LHCN-M2 (cell line): ENCODE data around the gene NTM. TPM values are rescaled to one million over a fixed set of nuclear protein-coding genes. Genes with fewer than 3 reads are reported as not detected.
A peak's percentile ranks its signal among the peaks of the same experiment; 100 is the strongest.

Source experiments
- DNase-seq: peaks from one replicate; pipeline ENCODE4 v3.0.0-alpha.2; 2012; ENCODE audit warnings: low read depth
- total RNA-seq: library from RNA; depleted of rRNA; stranded (reverse); fragments of >200 nt; gene quantifications from 2 replicates; pipeline ENCODE4 v1.2.3, GENCODE V29; 2014

The NTM gene
- total RNA-seq, 1 experiment from 2014 or later: 45.6 TPM

- DNase-seq: no peak
Observed at GRCh38 chr11:131766637-131767036, 396.2 kb downstream of the NTM start.

- peak; percentile 33 for DNase-seq
Observed at GRCh38 chr11:131767421-131767820, 397.0 kb downstream of the NTM start.

GRCh38 chr11:131770801-131771200 lies 400.4 kb downstream of the NTM start:
- peak; percentile 25 for DNase-seq

- DNase-seq: no peak
Observed at GRCh38 chr11:131771471-131771870, 401.1 kb downstream of the NTM start.

GRCh38 chr11:131773626-131774025 lies 403.2 kb downstream of the NTM start:
- DNase-seq: no peak

DNA sequence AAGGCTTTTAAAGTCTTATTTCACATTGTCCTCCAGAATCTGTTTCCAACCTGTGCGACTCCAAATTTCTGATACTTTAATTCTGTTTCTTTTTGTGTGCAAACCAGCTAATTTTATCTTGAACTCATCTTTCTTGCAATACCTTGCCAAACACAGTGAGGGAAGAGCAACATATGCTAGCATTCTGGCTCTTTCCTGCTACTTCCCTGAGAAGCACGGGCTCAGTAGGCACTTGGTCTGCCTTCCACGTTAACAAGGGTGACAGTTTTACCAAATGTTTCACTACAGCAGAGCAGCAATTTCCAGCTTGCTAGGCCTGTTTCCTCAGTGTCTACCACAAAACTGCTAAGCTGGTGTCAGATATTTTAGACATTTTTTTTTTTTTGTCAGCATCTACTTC lies 405.8 kb downstream of the NTM start:
- DNase-seq: no peak

DNA sequence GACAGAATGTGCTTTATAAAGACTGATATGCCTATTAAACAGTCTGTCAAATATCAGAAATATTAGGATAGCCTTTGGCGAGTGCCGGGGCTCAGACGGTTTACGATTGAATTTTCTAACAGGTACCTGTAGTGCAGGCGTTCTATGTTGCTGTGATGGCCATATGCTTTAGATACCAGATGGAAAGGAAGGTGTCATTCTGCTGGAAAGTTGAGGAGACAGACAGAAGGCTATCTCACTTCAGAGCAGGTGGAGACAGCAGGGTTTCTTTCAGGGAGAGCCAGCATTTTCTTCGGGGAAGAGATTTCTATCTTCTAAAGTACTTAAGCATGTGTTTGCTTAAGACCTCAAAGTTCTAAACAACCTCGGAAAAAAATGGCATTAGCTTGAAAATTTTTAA lies 415.4 kb downstream of the NTM start:
- DNase-seq: no peak

DNA sequence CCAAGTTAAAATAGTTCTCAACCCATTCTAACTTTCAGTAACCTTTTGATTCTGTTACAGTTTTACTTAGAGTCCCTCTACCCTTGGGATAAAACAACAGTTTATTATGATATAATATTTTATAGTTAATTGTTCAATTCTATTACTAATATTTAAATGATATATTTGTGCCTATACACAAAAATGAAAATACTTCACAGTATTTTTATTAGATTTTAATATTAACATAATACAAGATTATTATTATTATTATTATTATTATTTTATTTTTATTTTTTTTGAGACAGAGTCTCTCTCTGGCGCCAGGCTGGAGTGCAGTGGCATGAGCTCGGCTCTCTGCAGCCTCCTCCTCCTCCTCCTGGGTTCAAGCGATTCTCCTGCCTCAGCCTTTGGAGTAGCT lies 416.7 kb downstream of the NTM start:
- DNase-seq: no peak

- DNase-seq: peak; percentile 14
Observed at GRCh38 chr11:131790586-131790985, 420.2 kb downstream of the NTM start.

- DNase-seq: no peak
Observed at GRCh38 chr11:131792243-131792642, 421.8 kb downstream of the NTM start.

- no peak for DNase-seq
Observed at GRCh38 chr11:131796089-131796488, 425.7 kb downstream of the NTM start.

DNA sequence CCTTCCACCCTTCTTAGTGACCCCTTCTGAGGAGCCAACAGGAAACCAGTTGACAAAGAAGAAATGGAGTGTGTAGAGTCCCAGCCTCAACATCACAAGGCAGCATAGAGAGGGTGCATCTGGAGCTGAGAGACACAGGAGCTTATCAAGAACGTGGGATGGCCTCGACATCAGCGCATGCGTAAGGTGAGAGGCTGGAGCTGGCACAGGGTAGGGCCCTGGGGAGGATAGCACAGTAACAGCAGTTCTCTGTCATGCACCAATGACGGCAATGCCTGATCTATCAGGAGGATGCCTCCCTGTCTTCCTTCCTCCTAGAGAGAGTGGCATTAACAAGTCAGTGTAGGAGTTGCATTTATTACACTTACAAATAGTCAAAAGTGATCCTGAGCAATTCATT lies 426.1 kb downstream of the NTM start:
- DNase-seq: no peak

DNA sequence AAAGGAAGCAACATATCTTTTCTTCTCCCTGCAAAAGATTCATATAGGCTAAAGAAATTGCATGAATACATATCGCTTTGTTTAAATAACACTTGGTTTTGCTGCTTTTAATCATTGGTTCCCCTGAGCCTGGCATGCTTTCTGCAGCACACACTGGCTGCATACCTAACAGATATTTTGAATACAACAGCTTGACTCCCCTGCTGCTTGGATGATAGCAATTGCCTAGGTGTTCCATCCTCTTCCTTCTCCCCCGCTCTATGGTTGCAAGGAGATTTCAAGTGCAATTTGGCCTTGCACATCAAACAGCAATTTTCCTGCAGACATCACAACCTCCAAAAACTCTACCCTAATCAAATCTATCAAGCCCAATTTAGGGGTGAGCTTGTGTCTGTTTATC lies 430.0 kb downstream of the NTM start:
- no peak for DNase-seq

- no peak for DNase-seq
Observed at GRCh38 chr11:131802440-131803115, 432.2 kb downstream of the NTM start.

DNA sequence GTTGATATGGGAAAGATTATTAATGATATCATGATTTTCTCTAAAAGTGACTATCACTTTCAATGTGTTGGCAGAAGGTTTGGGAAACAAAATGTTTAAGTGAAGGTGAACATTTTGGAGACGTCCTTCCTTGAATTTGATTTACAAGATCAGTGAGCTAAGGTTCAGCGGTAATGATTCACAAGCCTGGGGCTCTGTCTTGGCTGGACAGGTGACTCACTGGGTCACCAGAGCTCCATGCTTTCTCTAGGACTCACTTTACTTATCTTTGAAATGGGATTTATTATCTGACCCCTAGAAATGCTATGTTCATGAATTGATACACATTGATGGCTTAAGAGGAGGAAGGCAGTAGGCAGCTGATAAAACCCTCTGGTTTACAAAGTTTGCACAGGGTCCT lies 437.5 kb downstream of the NTM start:
- DNase-seq: no peak

GRCh38 chr11:131808470-131808869 lies 438.1 kb downstream of the NTM start:
- no peak for DNase-seq

DNA sequence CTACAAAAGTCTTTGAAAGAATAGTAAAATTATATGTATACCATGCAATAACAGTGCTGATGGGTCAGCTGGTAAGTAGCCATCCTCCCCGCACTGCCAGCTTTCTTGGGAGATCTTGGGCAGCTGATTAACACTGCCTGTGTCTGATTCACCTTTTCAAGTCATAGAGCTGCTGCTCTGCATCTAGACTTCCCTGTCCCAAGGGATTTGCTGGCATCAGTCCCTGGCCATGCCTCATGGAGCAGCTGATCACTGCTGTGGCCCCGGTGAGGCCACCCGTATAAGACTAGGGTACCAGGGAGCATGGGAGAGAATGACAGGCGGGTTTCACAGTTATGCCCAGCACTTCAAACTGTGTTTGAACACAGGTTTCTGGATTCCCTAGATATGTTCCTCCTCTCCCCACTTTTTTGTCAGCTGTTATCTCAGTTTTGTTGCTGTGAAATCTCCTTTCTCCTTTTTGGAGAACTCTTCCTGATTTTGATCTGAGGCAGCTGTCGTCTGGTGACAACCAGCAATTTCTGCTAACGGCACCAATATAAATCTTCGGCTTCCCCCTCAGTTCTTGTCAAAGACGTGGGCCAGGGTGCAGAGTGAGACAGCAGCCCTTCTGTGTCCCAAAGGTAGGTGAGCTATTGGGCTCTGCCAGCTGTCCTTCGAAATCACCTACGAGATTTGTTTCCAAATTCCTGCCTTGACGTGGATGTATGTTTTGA lies 438.9 kb downstream of the NTM start:
- peak; percentile 53 for DNase-seq

DNA sequence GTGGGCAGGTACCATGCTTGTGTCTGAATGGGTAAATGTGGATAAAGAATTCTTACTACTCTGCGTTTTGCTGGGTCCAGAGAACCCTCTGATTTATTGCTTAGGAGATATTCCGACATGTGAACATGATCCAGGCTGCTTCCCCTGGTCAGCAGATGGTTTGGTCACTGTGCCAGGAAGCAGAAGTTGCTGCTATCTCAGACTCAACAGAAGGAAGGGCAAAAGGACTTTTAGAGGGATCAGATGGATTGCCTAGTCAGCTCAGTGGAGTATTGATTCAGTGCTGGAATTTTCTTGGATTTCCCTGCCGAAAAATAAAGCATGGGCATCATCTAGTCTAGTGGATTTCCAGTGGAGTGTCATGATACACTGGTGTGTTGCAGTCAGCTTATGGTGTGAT lies 440.1 kb downstream of the NTM start:
- DNase-seq: no peak

DNA sequence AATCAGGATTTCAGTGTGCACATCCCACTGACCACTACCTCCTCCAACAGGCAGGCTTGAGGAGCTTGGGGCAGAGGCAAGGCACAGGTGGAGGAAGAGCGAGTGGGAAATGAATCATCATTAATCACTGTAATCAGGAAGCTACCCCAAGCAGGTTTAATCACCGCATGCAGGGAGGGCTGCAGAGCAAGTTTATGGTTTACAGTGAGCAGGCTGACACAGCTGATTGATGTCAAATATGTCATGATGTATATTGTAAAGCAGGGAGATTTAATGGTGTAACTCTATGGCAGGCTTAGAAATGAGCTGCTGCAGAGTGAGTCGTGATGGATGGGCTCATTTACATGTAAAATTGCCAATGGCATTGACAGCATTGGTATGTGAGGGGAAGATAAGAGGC lies 441.0 kb downstream of the NTM start:
- peak; percentile 19 for DNase-seq

DNA sequence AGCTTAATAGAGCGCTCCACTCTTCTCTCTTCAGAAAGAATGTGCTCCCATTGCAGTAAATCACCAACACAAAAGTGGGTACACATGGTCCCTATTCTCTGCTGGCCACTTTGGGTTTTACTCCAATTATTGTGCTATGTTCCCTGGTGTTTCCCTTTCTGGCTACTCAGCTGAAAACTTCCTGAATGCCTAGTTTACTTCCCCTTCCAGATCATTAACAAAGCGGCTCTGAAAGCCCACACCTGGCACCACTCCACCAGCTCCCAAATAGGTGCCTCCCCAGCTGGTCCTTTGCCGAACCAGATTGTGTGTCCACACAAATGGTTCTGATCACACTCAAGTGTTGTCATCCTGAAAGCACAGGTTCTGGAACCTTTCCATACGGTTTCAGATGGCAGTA lies 443.7 kb downstream of the NTM start:
- no peak for DNase-seq

DNA sequence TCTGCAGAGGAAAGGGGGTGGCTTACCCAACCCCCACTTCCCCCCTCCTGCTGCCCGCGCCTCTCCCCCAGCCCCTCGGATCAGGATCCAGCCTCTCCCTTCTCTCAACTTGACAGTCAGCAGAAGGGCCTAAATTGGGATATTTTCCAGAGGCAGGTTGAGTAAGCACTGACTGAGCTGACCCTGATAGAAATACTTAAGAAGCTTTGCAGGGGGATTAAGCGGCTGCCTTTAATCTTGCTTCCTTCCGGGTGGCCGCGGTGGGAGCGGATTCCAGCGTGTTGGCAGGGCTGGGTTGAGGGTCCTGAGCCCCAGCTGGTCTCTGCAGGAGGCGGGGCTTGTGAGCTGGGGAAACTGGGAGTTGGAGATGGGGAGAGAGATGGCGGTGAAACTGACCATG lies 445.2 kb downstream of the NTM start:
- DNase-seq: no peak

GRCh38 chr11:131816051-131816450 lies 445.6 kb downstream of the NTM start:
- DNase-seq: peak; percentile 6

DNA sequence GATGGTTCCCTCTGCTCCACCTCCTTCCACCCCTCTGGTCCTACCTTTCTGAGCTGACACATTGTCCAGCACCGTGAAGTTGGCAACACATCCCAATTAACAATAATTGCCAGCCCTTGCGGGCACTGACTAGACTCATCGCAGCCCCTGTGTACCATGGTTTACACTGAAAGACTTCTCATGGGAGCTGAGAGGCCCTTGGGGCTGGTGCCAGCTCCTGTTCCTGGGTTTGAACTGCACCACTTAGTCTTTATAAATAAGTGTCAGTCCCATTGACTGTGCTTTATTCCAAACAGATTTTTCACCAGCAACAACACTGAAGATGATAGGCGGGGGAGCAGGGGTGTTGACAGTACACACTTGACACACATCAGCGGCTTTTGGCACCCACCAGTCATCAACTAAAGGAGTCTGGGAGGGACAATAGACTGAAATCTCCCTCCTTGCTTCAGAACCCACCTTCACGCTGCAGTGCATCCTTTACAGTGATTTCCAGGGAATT lies 447.3 kb downstream of the NTM start:
- DNase-seq: no peak
